Neural cell (in vitro differentiated cells): ENCODE data around the gene OR5M8. TPM values are rescaled to one million over a fixed set of nuclear protein-coding genes. Genes with fewer than 3 reads are reported as not detected.

ENCODE experiments used
- H2AFZ ChIP-seq: fragments of 200-600, 300-800 bp; sonication (generic), shearing (Covaris generic); 2 replicates; pipeline ENCODE4 v1.6.0; 2014; ENCODE audit warnings: low read depth, mild to moderate bottlenecking, antibody characterized with exemption, low read length, moderate library complexity
- H3F3A ChIP-seq: fragments of 200-600 bp; shearing (Covaris generic); 2 replicates; pipeline ENCODE4 v1.6.1; 2016; ENCODE audit warnings: mild to moderate bottlenecking, moderate library complexity, mixed read lengths, antibody characterized with exemption, low read length; ENCODE audit not compliant: insufficient read depth, poor library complexity, severe bottlenecking
- H3K27ac ChIP-seq: fragments of 200-600, 300-800 bp; sonication (generic), shearing (Covaris generic); 2 replicates; pipeline ENCODE4 v1.5.1; 2014; ENCODE audit warnings: mild to moderate bottlenecking, low read length, moderate library complexity
- H3K27me3 ChIP-seq: fragments of 300-800, 200-600 bp; sonication (generic), shearing (Covaris generic); 2 replicates; pipeline ENCODE4 v1.6.0; 2014; ENCODE audit warnings: mild to moderate bottlenecking, low read depth, low read length, moderate library complexity; ENCODE audit not compliant: insufficient read depth
- H3K36me3 ChIP-seq: fragments of 300-800, 200-600 bp; sonication (generic), shearing (Covaris generic); 2 replicates; pipeline ENCODE4 v1.5.1; 2014; ENCODE audit warnings: mild to moderate bottlenecking, antibody characterized with exemption, low read length, moderate library complexity; ENCODE audit not compliant: insufficient read depth
- H3K4me2 ChIP-seq: fragments of 300-800, 200-600 bp; sonication (generic), shearing (Covaris generic); 2 replicates; pipeline ENCODE4 v1.6.0; 2014; ENCODE audit warnings: mild to moderate bottlenecking, low read length
- H3K4me3 ChIP-seq: fragments of 300-800, 200-600 bp; sonication (generic), shearing (Covaris generic); 2 replicates; pipeline ENCODE4 v1.5.1; 2014; ENCODE audit warnings: mild to moderate bottlenecking, low read length, moderate library complexity
- H3K79me2 ChIP-seq: fragments of 200-600 bp; shearing (Covaris generic); replicated peaks from 2 replicates; pipeline ENCODE4 v1.6.0; 2014; ENCODE audit warnings: mild to moderate bottlenecking, low read length, moderate library complexity; ENCODE audit not compliant: insufficient read depth
- H3K9ac ChIP-seq: fragments of 300-800, 200-600 bp; sonication (generic), shearing (Covaris generic); 2 replicates; pipeline ENCODE4 v1.6.1; 2016; ENCODE audit warnings: mild to moderate bottlenecking, low read length, mixed read lengths
- H3K9me2 ChIP-seq: fragments of 200-600 bp; shearing (Covaris generic); 2 replicates; pipeline ENCODE4 v1.6.1; 2016; ENCODE audit warnings: mild to moderate bottlenecking, low read length, mixed read lengths; ENCODE audit not compliant: insufficient read depth
- H3K9me3 ChIP-seq: fragments of 200-600, 300-800 bp; sonication (generic), shearing (Covaris generic); 2 replicates; pipeline ENCODE4 v1.6.1; 2016; ENCODE audit warnings: mild to moderate bottlenecking, mixed run types, low read length, moderate library complexity, mixed read lengths
- H4K20me1 ChIP-seq: fragments of 200-600 bp; shearing (Covaris generic); 2 replicates; pipeline ENCODE4 v1.6.1; 2016; ENCODE audit warnings: mild to moderate bottlenecking, mixed run types; ENCODE audit not compliant: insufficient read depth
- CTCF ChIP-seq: fragments of 450-650 bp; IDR thresholded peaks from 2 replicates; pipeline ENCODE4 v1.5.1; 2014; ENCODE audit warnings: antibody characterized with exemption, mild to moderate bottlenecking, moderate library complexity; ENCODE audit not compliant: poor library complexity, severe bottlenecking
- EP300 ChIP-seq: fragments of 450-650 bp; conservative IDR thresholded peaks from 2 replicates; pipeline ENCODE4 v1.6.1; 2014; ENCODE audit warnings: antibody characterized with exemption, mild to moderate bottlenecking, moderate library complexity; ENCODE audit not compliant: poor library complexity, severe bottlenecking
- EZH2 ChIP-seq: fragments of 200-600, 300-800 bp; shearing (Covaris generic), sonication (generic); IDR thresholded peaks from 2 replicates; pipeline ENCODE4 v1.6.1; 2014; ENCODE audit warnings: antibody characterized with exemption, low read length, borderline replicate concordance, mild to moderate bottlenecking; ENCODE audit not compliant: insufficient read depth, poor library complexity, severe bottlenecking
- MXI1 ChIP-seq: fragments of 450-650 bp; conservative IDR thresholded peaks from 2 replicates; pipeline ENCODE4 v1.6.1; 2014; ENCODE audit warnings: antibody characterized with exemption, mild to moderate bottlenecking; ENCODE audit not compliant: poor library complexity, severe bottlenecking
- POLR2AphosphoS5 ChIP-seq: IDR thresholded peaks from 2 replicates; pipeline ENCODE4 v1.6.1; 2012
- RAD21 ChIP-seq: fragments of 450-650 bp; conservative IDR thresholded peaks from 2 replicates; pipeline ENCODE4 v1.6.1; 2014; ENCODE audit warnings: antibody characterized with exemption, mild to moderate bottlenecking, moderate library complexity
- REST ChIP-seq: IDR thresholded peaks from 2 replicates; pipeline ENCODE4 v1.6.1; 2012; ENCODE audit warnings: borderline replicate concordance
- SMC3 ChIP-seq: fragments of 450-650 bp; conservative IDR thresholded peaks from 2 replicates; pipeline ENCODE4 v1.6.1; 2014; ENCODE audit warnings: antibody characterized with exemption, mild to moderate bottlenecking, moderate library complexity; ENCODE audit not compliant: poor library complexity
- TAF1 ChIP-seq: IDR thresholded peaks from 2 replicates; pipeline ENCODE4 v1.6.1; 2012; ENCODE audit warnings: low read depth
- polyA plus RNA-seq: library from polyadenylated mRNA; depleted of rRNA; stranded (reverse); fragments of >200 nt; gene quantifications from 2 replicates; pipeline ENCODE4 v1.2.3, GENCODE V29; 2014

OR5M8 gene
- polyA plus RNA-seq, 1 donor from 2014 or later, result not detected

GRCh38 chr11:56473252-56473651 is 17.9 kb downstream of the OR5M8 start, which contains the start of gene OR5M3:
TSS of gene OR5M3 (minus strand) at chr11:56473352. CDS start at chr11:56470497, 2,855 bp downstream.
- Histone ChIP-seq H2AFZ (no peak within 1 kb of the TSS), H3K4me3 (no peak within 1 kb of the TSS), H3K9me2 (no peaks in the 10 kb centered on the region), H3K9me3 (no peaks in the 10 kb centered on the region), H3F3A (no peaks in the 10 kb centered on the region), H4K20me1 (no peaks in the 10 kb centered on the region), H3K27ac (no peak within 1 kb of the TSS), H3K4me2 (no peak within 1 kb of the TSS), H3K36me3 (no peaks in the 10 kb centered on the region), H3K27me3 (no peaks in the 10 kb centered on the region), H3K9ac (no peak within 1 kb of the TSS), H3K79me2 (no peaks in the 10 kb centered on the region)
- TF ChIP-seq CTCF, result no peak
- no peak for TF ChIP-seq RAD21
- TF ChIP-seq EP300, result no peak
- TF ChIP-seq EZH2, result no peak
- no peak for TF ChIP-seq MXI1
- TF ChIP-seq SMC3, result no peak
- TF ChIP-seq TAF1, result no peak
- TF ChIP-seq REST, result no peak
- TF ChIP-seq POLR2AphosphoS5, result no peak

- Histone ChIP-seq H3K4me2 (no peak overlapping the region), H3K9me2 (no peaks in the 10 kb centered on the region), H3F3A (no peaks in the 10 kb centered on the region), H3K36me3 (no peaks in the 10 kb centered on the region), H3K9ac (no peak overlapping the region), H2AFZ (no peak overlapping the region), H4K20me1 (no peaks in the 10 kb centered on the region), H3K9me3 (no peaks in the 10 kb centered on the region), H3K4me3 (no peak overlapping the region), H3K27me3 (no peaks in the 10 kb centered on the region), H3K27ac (no peak overlapping the region), H3K79me2 (no peaks in the 10 kb centered on the region)
- TF ChIP-seq RAD21, result no peak
- no peak for TF ChIP-seq EP300
- no peak for TF ChIP-seq SMC3
- TF ChIP-seq POLR2AphosphoS5, result no peak
- TF ChIP-seq REST, result no peak
- no peak for TF ChIP-seq MXI1
- no peak for TF ChIP-seq CTCF
- TF ChIP-seq EZH2, result no peak
- TF ChIP-seq TAF1, result no peak
Measured at GRCh38 chr11:56457076-56457475, 34.1 kb downstream of the OR5M8 start.
